K562 (cell line): ENCODE measurements around the gene SNX33. TPM values are rescaled to one million over a fixed set of nuclear protein-coding genes. Genes with fewer than 3 reads are reported as not detected.

Experiments
- BCOR ChIP-seq: fragments of 450-650 bp; IDR thresholded peaks from 2 replicates; pipeline ENCODE4 v1.6.1; 2016
- BRF2 ChIP-seq: IDR thresholded peaks from 3 replicates; pipeline ENCODE4 v1.6.1; 2011; ENCODE audit warnings: borderline replicate concordance, mild to moderate bottlenecking; ENCODE audit not compliant: insufficient read length, insufficient read depth
- CEBPG ChIP-seq, 3 experiments: fragments of 200-800 bp in 1 of 3; sonication (Bioruptor generic) in 1 of 3; sonication (generic) in 1 of 3; formaldehyde crosslinking in 1 of 3; IDR thresholded peaks in 2 of 3; conservative IDR thresholded peaks in 1 of 3; 2 replicates each; pipeline versions ENCODE4 v1.6.1 to v1.8.0; 2016 to 2022; ENCODE audit warnings: missing compliant biosample characterization in 2 of 3, missing genetic modification characterization in 2 of 3, mild to moderate bottlenecking in 1 of 3, missing genetic modification reagents in 1 of 3
- CXXC5 ChIP-seq: fragments of 250-450 bp; sonication (Bioruptor Pico); IDR thresholded peaks from 2 replicates; pipeline ENCODE4 v1.8.0; 2022; ENCODE audit warnings: inconsistent platforms, mild to moderate bottlenecking, moderate library complexity
- EGR1 ChIP-seq: fragments of 450-650 bp; conservative IDR thresholded peaks from 2 replicates; pipeline ENCODE4 v1.6.1; 2017; ENCODE audit warnings: mild to moderate bottlenecking
- HNRNPL ChIP-seq: fragments of 200-400 bp; formaldehyde crosslinking; IDR thresholded peaks from 2 replicates; pipeline ENCODE4 v1.6.1; 2017; ENCODE audit warnings: low read depth, mild to moderate bottlenecking, low read length
- ILF3 ChIP-seq: fragments of 450-650 bp; IDR thresholded peaks from 2 replicates; pipeline ENCODE4 v1.6.1; 2018; ENCODE audit warnings: antibody characterized with exemption, mild to moderate bottlenecking, moderate library complexity, borderline replicate concordance
- TAF7 ChIP-seq: fragments of 450-650 bp; IDR thresholded peaks from 2 replicates; pipeline ENCODE4 v1.6.1; 2016; ENCODE audit warnings: missing genetic modification characterization, missing compliant biosample characterization
- TBL1XR1 ChIP-seq, 2 experiments: IDR thresholded peaks; 2 replicates each; pipeline ENCODE4 v1.6.1; 2012; ENCODE audit warnings: improper control_type of control experiment in 2 of 2, low read length in 2 of 2, mild to moderate bottlenecking in 1 of 2
- ZBTB17 ChIP-seq: fragments of 450-650 bp; formaldehyde crosslinking; IDR thresholded peaks from 2 replicates; pipeline ENCODE4 v1.4.0; 2020; ENCODE audit warnings: mild to moderate bottlenecking
- ZNF184 ChIP-seq: sonication (generic); formaldehyde crosslinking; IDR thresholded peaks from 2 replicates; pipeline ENCODE4 v1.5.0; 2020; ENCODE audit warnings: missing genetic modification reagents
- ZNF24 ChIP-seq: fragments of 450-650 bp; IDR thresholded peaks from 2 replicates; pipeline ENCODE4 v1.6.1; 2016
- polyA plus RNA-seq, 8 experiments: library from polyadenylated mRNA; depleted of rRNA in 4 of 8; stranded (reverse) in 5 of 8; unstranded in 3 of 8; fragments of >200 nt; fragmentation: Nextera tagmentation in 2 of 8; fragmentation: Illumina TruSeq in 1 of 8; extraction: Ambion mirVana in 2 of 8; extraction: Trizol in 1 of 8; gene quantifications; 2 replicates each; pipeline versions ENCODE4 v1.2.1 to v1.2.3, GENCODE V29; 2011 to 2014; ENCODE audit warnings: inconsistent platforms in 1 of 8, missing spikeins in 1 of 8
- total RNA-seq, 7 experiments: library from RNA; depleted of rRNA in 6 of 7; stranded (reverse); fragments of >200 nt in 6 of 7; fragmentation: Illumina TruSeq in 2 of 7; extraction: Trizol in 2 of 7; gene quantifications; 2 replicates each; pipeline versions ENCODE4 v1.2.1 to v1.2.3, GENCODE V29; 2011 to 2021; ENCODE audit warnings: low replicate concordance in 1 of 7
- TF ChIP-seq, protein P1 (sequence below): fragments of 200-600 bp; sonication (generic); IDR thresholded peaks from one replicate; pipeline ENCODE4 v1.6.1; 2012; ENCODE audit warnings: mild to moderate bottlenecking, low read depth, low read length, inconsistent platforms
- TF ChIP-seq, protein P2 (sequence below): sonication (generic); formaldehyde crosslinking; IDR thresholded peaks from 2 replicates; pipeline ENCODE4 v1.8.1; 2023; ENCODE audit warnings: mild to moderate bottlenecking, missing genetic modification reagents

The SNX33 gene
- total and polyA plus RNA-seq, 9 of the 15 experiments (the other 6 are each of a cell fraction or from before 2014, with no cell fraction given), result 1.4 to 14.1 (median 8.2) TPM

GRCh38 chr15:75647370-75648155, at the start of gene SNX33 (continued):
- TF ChIP-seq ZNF24 (peak; percentile 8; the same call in 1 of the 2 replicates), TBL1XR1 (IDR thresholded peaks at IDR 0.05; ENCODE audit: low read length in 2 of 2) (no peak), TAF7 (tag) (0 out of 2 replicates have a peak, but pooled peaks have one; percentile 19), ZNF184 (CRISPR knock-in tag) (no peak), CEBPG (CRISPR knock-in tag; IDR thresholded peaks at IDR 0.05) (no peak), CEBPG (tag; conservative IDR thresholded peaks at IDR 0.05 in 1 of 2, IDR thresholded peaks at IDR 0.05 in 1 of 2) (no peak), BRF2 (no peak), BCOR (peak; percentile 33; the same call in 1 of the 2 replicates), EGR1 (peak; percentile 94), ZBTB17 (peak; percentile 37; the same call in 1 of the 2 replicates), CXXC5 (CRISPR knock-in tag) (peak; percentile 78), ILF3 (no peak), HNRNPL (no peak)
- TF ChIP-seq, protein P1, sequence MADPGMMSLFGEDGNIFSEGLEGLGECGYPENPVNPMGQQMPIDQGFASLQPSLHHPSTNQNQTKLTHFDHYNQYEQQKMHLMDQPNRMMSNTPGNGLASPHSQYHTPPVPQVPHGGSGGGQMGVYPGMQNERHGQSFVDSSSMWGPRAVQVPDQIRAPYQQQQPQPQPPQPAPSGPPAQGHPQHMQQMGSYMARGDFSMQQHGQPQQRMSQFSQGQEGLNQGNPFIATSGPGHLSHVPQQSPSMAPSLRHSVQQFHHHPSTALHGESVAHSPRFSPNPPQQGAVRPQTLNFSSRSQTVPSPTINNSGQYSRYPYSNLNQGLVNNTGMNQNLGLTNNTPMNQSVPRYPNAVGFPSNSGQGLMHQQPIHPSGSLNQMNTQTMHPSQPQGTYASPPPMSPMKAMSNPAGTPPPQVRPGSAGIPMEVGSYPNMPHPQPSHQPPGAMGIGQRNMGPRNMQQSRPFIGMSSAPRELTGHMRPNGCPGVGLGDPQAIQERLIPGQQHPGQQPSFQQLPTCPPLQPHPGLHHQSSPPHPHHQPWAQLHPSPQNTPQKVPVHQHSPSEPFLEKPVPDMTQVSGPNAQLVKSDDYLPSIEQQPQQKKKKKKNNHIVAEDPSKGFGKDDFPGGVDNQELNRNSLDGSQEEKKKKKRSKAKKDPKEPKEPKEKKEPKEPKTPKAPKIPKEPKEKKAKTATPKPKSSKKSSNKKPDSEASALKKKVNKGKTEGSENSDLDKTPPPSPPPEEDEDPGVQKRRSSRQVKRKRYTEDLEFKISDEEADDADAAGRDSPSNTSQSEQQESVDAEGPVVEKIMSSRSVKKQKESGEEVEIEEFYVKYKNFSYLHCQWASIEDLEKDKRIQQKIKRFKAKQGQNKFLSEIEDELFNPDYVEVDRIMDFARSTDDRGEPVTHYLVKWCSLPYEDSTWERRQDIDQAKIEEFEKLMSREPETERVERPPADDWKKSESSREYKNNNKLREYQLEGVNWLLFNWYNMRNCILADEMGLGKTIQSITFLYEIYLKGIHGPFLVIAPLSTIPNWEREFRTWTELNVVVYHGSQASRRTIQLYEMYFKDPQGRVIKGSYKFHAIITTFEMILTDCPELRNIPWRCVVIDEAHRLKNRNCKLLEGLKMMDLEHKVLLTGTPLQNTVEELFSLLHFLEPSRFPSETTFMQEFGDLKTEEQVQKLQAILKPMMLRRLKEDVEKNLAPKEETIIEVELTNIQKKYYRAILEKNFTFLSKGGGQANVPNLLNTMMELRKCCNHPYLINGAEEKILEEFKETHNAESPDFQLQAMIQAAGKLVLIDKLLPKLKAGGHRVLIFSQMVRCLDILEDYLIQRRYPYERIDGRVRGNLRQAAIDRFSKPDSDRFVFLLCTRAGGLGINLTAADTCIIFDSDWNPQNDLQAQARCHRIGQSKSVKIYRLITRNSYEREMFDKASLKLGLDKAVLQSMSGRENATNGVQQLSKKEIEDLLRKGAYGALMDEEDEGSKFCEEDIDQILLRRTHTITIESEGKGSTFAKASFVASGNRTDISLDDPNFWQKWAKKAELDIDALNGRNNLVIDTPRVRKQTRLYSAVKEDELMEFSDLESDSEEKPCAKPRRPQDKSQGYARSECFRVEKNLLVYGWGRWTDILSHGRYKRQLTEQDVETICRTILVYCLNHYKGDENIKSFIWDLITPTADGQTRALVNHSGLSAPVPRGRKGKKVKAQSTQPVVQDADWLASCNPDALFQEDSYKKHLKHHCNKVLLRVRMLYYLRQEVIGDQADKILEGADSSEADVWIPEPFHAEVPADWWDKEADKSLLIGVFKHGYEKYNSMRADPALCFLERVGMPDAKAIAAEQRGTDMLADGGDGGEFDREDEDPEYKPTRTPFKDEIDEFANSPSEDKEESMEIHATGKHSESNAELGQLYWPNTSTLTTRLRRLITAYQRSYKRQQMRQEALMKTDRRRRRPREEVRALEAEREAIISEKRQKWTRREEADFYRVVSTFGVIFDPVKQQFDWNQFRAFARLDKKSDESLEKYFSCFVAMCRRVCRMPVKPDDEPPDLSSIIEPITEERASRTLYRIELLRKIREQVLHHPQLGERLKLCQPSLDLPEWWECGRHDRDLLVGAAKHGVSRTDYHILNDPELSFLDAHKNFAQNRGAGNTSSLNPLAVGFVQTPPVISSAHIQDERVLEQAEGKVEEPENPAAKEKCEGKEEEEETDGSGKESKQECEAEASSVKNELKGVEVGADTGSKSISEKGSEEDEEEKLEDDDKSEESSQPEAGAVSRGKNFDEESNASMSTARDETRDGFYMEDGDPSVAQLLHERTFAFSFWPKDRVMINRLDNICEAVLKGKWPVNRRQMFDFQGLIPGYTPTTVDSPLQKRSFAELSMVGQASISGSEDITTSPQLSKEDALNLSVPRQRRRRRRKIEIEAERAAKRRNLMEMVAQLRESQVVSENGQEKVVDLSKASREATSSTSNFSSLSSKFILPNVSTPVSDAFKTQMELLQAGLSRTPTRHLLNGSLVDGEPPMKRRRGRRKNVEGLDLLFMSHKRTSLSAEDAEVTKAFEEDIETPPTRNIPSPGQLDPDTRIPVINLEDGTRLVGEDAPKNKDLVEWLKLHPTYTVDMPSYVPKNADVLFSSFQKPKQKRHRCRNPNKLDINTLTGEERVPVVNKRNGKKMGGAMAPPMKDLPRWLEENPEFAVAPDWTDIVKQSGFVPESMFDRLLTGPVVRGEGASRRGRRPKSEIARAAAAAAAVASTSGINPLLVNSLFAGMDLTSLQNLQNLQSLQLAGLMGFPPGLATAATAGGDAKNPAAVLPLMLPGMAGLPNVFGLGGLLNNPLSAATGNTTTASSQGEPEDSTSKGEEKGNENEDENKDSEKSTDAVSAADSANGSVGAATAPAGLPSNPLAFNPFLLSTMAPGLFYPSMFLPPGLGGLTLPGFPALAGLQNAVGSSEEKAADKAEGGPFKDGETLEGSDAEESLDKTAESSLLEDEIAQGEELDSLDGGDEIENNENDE, result no peak
- TF ChIP-seq, protein P2, sequence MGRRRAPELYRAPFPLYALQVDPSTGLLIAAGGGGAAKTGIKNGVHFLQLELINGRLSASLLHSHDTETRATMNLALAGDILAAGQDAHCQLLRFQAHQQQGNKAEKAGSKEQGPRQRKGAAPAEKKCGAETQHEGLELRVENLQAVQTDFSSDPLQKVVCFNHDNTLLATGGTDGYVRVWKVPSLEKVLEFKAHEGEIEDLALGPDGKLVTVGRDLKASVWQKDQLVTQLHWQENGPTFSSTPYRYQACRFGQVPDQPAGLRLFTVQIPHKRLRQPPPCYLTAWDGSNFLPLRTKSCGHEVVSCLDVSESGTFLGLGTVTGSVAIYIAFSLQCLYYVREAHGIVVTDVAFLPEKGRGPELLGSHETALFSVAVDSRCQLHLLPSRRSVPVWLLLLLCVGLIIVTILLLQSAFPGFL (CRISPR knock-in tag), result no peak
